MM.1S (cell line): ENCODE measurements around the gene ANKRD31.

ENCODE experiments used
- DNase-seq: peaks from one replicate; pipeline ENCODE4 v3.0.0-alpha.2; 2015
- H2AFZ ChIP-seq: fragments of 300-600 bp; sonication (generic); 2 replicates; pipeline ENCODE4 v1.6.0; 2016; ENCODE audit warnings: antibody characterized with exemption, low read length
- H3F3A ChIP-seq: fragments of 300-600 bp; sonication (generic); 2 replicates; pipeline ENCODE4 v1.6.1; 2016; ENCODE audit warnings: mild to moderate bottlenecking, antibody characterized with exemption, low read length, moderate library complexity, mixed read lengths; ENCODE audit not compliant: insufficient read depth
- H3K27ac ChIP-seq: fragments of 300-600 bp; sonication (generic); 2 replicates; pipeline ENCODE4 v1.5.1; 2016; ENCODE audit warnings: mild to moderate bottlenecking, low read length
- H3K27me3 ChIP-seq: fragments of 300-600 bp; sonication (generic); replicated peaks from 2 replicates; pipeline ENCODE4 v1.6.0; 2016; ENCODE audit warnings: low read length; ENCODE audit not compliant: insufficient read depth
- H3K36me3 ChIP-seq: fragments of 300-600 bp; sonication (generic); replicated peaks from 2 replicates; pipeline ENCODE4 v1.6.1; 2016; ENCODE audit warnings: mild to moderate bottlenecking, low read length, mixed read lengths; ENCODE audit not compliant: insufficient read depth
- H3K4me1 ChIP-seq: fragments of 300-600 bp; sonication (generic); 2 replicates; pipeline ENCODE4 v1.6.1; 2016; ENCODE audit warnings: low read length, mixed read lengths
- H3K4me2 ChIP-seq: fragments of 300-600 bp; sonication (generic); 2 replicates; pipeline ENCODE4 v1.6.0; 2016; ENCODE audit warnings: low read depth, low read length
- H3K4me3 ChIP-seq: fragments of 300-600 bp; sonication (generic); 2 replicates; pipeline ENCODE4 v1.5.1; 2016; ENCODE audit warnings: low read length, mixed read lengths
- H3K79me2 ChIP-seq: fragments of 300-600 bp; sonication (generic); 2 replicates; pipeline ENCODE4 v1.6.1; 2016; ENCODE audit warnings: mixed run types, low read length, mixed read lengths
- H3K9ac ChIP-seq: fragments of 300-600 bp; sonication (generic); 2 replicates; pipeline ENCODE4 v1.6.1; 2016; ENCODE audit warnings: low read length, mixed read lengths
- H3K9me2 ChIP-seq: fragments of 300-600 bp; sonication (generic); replicated peaks from 2 replicates; pipeline ENCODE4 v1.6.1; 2016; ENCODE audit warnings: mild to moderate bottlenecking, low read length, mixed read lengths; ENCODE audit not compliant: insufficient read depth
- H3K9me3 ChIP-seq: fragments of 300-600 bp; sonication (generic); replicated peaks from 2 replicates; pipeline ENCODE4 v1.6.1; 2016; ENCODE audit warnings: mild to moderate bottlenecking, low read length, mixed read lengths; ENCODE audit not compliant: insufficient read depth
- H4K20me1 ChIP-seq: fragments of 300-600 bp; sonication (generic); 2 replicates; pipeline ENCODE4 v1.6.1; 2016; ENCODE audit warnings: mild to moderate bottlenecking, low read length, moderate library complexity, mixed read lengths; ENCODE audit not compliant: insufficient read depth
- EZH2 ChIP-seq: fragments of 300-600 bp; sonication (generic); optimal IDR thresholded peaks from 2 replicates; pipeline ENCODE3; 2017; ENCODE audit warnings: low read depth, mild to moderate bottlenecking, antibody characterized with exemption, low read length, mixed read lengths
- EZH2phosphoT487 ChIP-seq: fragments of 300-600 bp; sonication (generic); IDR thresholded peaks from 2 replicates; pipeline ENCODE4 v1.6.1; 2018; ENCODE audit warnings: antibody characterized with exemption, low read length
- TF ChIP-seq, protein P1 (sequence below): fragments of 300-600 bp; sonication (generic); IDR thresholded peaks from 2 replicates; pipeline ENCODE4 v1.5.1; 2016; ENCODE audit warnings: antibody characterized with exemption, low read length, mixed read lengths

ANKRD31 gene

DNA sequence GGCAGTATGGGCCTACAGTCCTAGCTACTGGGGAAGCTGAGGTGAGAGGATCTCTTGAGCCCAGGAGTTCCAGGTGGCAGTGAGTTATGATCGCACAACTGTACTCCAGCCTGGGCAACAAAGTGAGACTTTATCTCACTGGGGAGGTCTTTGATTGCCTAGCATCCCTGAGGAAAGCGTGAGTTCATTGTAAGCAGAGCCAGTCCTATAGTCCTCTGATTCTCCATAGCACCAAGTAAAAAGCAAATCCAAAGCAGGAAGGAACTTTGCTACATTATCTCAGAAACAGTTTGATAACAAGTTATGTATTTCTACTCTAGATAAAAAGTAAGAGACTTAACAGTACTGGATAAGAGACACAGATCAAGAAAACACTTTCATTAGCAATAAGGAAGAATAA, 37.6 kb downstream of the ANKRD31 start:
- H3K9me2 ChIP-seq: no peaks in the 10 kb centered on the region
- H4K20me1 ChIP-seq: no peaks in the 10 kb centered on the region
- no peak overlapping the region for H3K4me2 ChIP-seq
- H3K27me3 ChIP-seq: no peaks in the 10 kb centered on the region
- H3K9ac ChIP-seq: no peak overlapping the region
- H2AFZ ChIP-seq: no peak overlapping the region
- no peaks in the 10 kb centered on the region for H3K9me3 ChIP-seq
- no peaks in the 10 kb centered on the region for H3F3A ChIP-seq
- no peak overlapping the region for H3K27ac ChIP-seq
- H3K4me3 ChIP-seq: no peak overlapping the region
- H3K4me1 ChIP-seq: no peaks in the 10 kb centered on the region
- TF ChIP-seq, protein P1, sequence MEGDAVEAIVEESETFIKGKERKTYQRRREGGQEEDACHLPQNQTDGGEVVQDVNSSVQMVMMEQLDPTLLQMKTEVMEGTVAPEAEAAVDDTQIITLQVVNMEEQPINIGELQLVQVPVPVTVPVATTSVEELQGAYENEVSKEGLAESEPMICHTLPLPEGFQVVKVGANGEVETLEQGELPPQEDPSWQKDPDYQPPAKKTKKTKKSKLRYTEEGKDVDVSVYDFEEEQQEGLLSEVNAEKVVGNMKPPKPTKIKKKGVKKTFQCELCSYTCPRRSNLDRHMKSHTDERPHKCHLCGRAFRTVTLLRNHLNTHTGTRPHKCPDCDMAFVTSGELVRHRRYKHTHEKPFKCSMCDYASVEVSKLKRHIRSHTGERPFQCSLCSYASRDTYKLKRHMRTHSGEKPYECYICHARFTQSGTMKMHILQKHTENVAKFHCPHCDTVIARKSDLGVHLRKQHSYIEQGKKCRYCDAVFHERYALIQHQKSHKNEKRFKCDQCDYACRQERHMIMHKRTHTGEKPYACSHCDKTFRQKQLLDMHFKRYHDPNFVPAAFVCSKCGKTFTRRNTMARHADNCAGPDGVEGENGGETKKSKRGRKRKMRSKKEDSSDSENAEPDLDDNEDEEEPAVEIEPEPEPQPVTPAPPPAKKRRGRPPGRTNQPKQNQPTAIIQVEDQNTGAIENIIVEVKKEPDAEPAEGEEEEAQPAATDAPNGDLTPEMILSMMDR: no peak
- no peak for TF ChIP-seq EZH2phosphoT487
- H3K79me2 ChIP-seq: no peaks in the 10 kb centered on the region
- no peak for DNase-seq
- H3K36me3 ChIP-seq: no peaks in the 10 kb centered on the region

DNA sequence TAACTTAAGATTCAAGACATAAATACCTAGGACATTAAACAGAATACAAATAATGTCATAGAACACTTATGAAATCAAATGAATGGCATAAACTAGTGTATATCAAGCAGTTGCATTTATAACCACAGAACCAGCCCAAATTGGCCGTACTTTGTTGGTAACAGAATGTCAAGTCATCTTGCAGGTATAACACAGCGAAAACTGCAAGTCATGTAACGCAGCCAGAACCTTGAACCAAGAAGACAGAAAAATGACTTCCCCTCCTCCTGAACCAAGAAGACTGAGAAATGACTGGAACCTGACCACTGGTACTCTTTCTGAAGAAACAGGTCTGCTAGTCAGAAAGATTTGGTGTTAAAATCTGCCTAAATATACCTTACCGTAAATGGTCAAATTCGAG, 38.9 kb downstream of the ANKRD31 start:
- no peaks in the 10 kb centered on the region for H3K79me2 ChIP-seq
- H4K20me1 ChIP-seq: no peaks in the 10 kb centered on the region
- H3K9me3 ChIP-seq: no peaks in the 10 kb centered on the region
- H3K4me2 ChIP-seq: no peak overlapping the region
- no peak for DNase-seq
- no peaks in the 10 kb centered on the region for H3K9me2 ChIP-seq
- no peaks in the 10 kb centered on the region for H3K27me3 ChIP-seq
- no peaks in the 10 kb centered on the region for H3K36me3 ChIP-seq
- H3K4me3 ChIP-seq: no peak overlapping the region
- no peaks in the 10 kb centered on the region for H3K4me1 ChIP-seq
- no peak overlapping the region for H2AFZ ChIP-seq
- H3K27ac ChIP-seq: no peak overlapping the region
- TF ChIP-seq EZH2 (no peak), EZH2phosphoT487 (no peak)
- TF ChIP-seq, protein P1: no peak
- H3F3A ChIP-seq: no peaks in the 10 kb centered on the region
- no peak overlapping the region for H3K9ac ChIP-seq

DNA sequence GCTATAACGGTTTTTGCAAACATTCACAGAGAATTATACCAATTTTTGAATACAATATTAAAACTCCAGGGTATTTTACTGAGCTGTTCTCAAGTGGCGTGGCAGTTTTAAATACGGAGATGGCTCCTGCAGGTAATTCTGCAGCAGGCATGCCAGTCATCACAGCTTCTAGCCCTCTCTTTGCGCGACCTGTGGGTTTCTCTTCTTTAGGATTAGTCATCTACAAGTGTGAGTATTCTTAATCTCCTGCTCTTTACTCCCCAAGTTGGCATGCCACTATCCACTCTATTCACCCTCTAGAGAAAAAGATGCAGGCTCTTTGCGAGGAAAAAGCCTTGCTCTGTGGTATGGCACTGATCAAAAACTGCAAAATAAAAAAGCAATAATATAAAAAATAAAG, 43.9 kb downstream of the ANKRD31 start:
- H3K36me3 ChIP-seq: no peaks in the 10 kb centered on the region
- H3K9me3 ChIP-seq: no peaks in the 10 kb centered on the region
- no peak overlapping the region for H3K4me2 ChIP-seq
- TF ChIP-seq EZH2: no peak
- TF ChIP-seq, protein P1: no peak
- no peak for TF ChIP-seq EZH2phosphoT487
- no peak overlapping the region for H3K27ac ChIP-seq
- H3K27me3 ChIP-seq: no peaks in the 10 kb centered on the region
- no peak overlapping the region for H3K9ac ChIP-seq
- H4K20me1 ChIP-seq: no peaks in the 10 kb centered on the region
- no peaks in the 10 kb centered on the region for H3K79me2 ChIP-seq
- H3K4me3 ChIP-seq: no peak overlapping the region
- no peaks in the 10 kb centered on the region for H3K9me2 ChIP-seq
- H2AFZ ChIP-seq: no peak overlapping the region
- DNase-seq: no peak
- no peaks in the 10 kb centered on the region for H3K4me1 ChIP-seq
- no peaks in the 10 kb centered on the region for H3F3A ChIP-seq
